Effector CD4-positive, alpha-beta T cell (primary cell): ENCODE results near the gene FBXO41.
"Not testable (repeated sequence)": the region's sequence is repeated elsewhere in the genome, so short reads cannot be mapped to it uniquely, and the experiment has no call there.

ENCODE experiments used
- DNase-seq: peaks from one replicate; pipeline ENCODE4 v3.0.0-alpha.2; 2020

The FBXO41 gene

GRCh38 chr2:73262691-73263429 is 21.4 kb downstream of the FBXO41 start:
- DNase-seq: not testable (repeated sequence)

GRCh38 chr2:73262108-73262651 is 22.1 kb downstream of the FBXO41 start:
- no peak for DNase-seq

GRCh38 chr2:73260338-73260984 is 23.8 kb downstream of the FBXO41 start:
- DNase-seq: no peak

- DNase-seq: no peak
Observed at GRCh38 chr2:73259704-73260337, 24.5 kb downstream of the FBXO41 start.

GRCh38 chr2:73259276-73259675 is 25.0 kb downstream of the FBXO41 start:
- no peak for DNase-seq

GRCh38 chr2:73258913-73259215 is 25.4 kb downstream of the FBXO41 start:
- DNase-seq: no peak

- DNase-seq: no peak
Observed at GRCh38 chr2:73258186-73258912, 25.9 kb downstream of the FBXO41 start.

- no peak for DNase-seq
Observed at GRCh38 chr2:73257425-73258125, 26.7 kb downstream of the FBXO41 start.

GRCh38 chr2:73257021-73257420 is 27.3 kb downstream of the FBXO41 start:
- no peak for DNase-seq

- DNase-seq: no peak
Observed at GRCh38 chr2:73256618-73256922, 27.7 kb downstream of the FBXO41 start.

- no peak for DNase-seq
Observed at GRCh38 chr2:73255907-73256617, 28.2 kb downstream of the FBXO41 start.

GRCh38 chr2:73255007-73255644 is 29.2 kb downstream of the FBXO41 start:
- no peak for DNase-seq

GRCh38 chr2:73254343-73255006 is 29.8 kb downstream of the FBXO41 start:
- no peak for DNase-seq

GRCh38 chr2:73253901-73254300 is 30.4 kb downstream of the FBXO41 start:
- DNase-seq: no peak

GRCh38 chr2:73253400-73253799 is 30.9 kb downstream of the FBXO41 start:
- no peak for DNase-seq

- DNase-seq: no peak
Observed at GRCh38 chr2:73252238-73253027, 31.8 kb downstream of the FBXO41 start.

GRCh38 chr2:73250872-73251846 is 33.1 kb downstream of the FBXO41 start:
- no peak for DNase-seq

- no peak for DNase-seq
Observed at GRCh38 chr2:73249636-73250035, 34.6 kb downstream of the FBXO41 start.

- no peak for DNase-seq
Observed at GRCh38 chr2:73246850-73247249, 37.4 kb downstream of the FBXO41 start.
